ENCODE data around the gene MICAL3.

The MICAL3 gene

GRCh38 chr22:17861909-17862308 is 162.5 kb downstream of the MICAL3 start:
- DNase-seq: no peak

- DNase-seq: no peak
These were observed 164.0 kb downstream of the MICAL3 start for GRCh38 chr22:17860220-17860965.

GRCh38 chr22:17858033-17858432 is 166.3 kb downstream of the MICAL3 start:
- no peak for DNase-seq

- DNase-seq: no peak
These were observed 168.6 kb downstream of the MICAL3 start for GRCh38 chr22:17855572-17856290.

GRCh38 chr22:17853073-17853472 is 171.3 kb downstream of the MICAL3 start:
- DNase-seq: no peak

- no peak for DNase-seq
These were observed 172.6 kb downstream of the MICAL3 start for GRCh38 chr22:17851759-17852158.

GRCh38 chr22:17847360-17848078 is 176.8 kb downstream of the MICAL3 start:
- no peak for DNase-seq

- DNase-seq: no peak
These were observed 177.9 kb downstream of the MICAL3 start for GRCh38 chr22:17846326-17846992.

- no peak for DNase-seq
These were observed 178.6 kb downstream of the MICAL3 start for GRCh38 chr22:17845790-17846189.

GRCh38 chr22:17845327-17845726 is 179.0 kb downstream of the MICAL3 start:
- DNase-seq: no peak

GRCh38 chr22:17844150-17844549 is 180.2 kb downstream of the MICAL3 start:
- DNase-seq: no peak

GRCh38 chr22:17842386-17842785 is 182.0 kb downstream of the MICAL3 start:
- DNase-seq: peak; percentile 46

GRCh38 chr22:17841836-17842235 is 182.5 kb downstream of the MICAL3 start:
- DNase-seq: no peak

GRCh38 chr22:17838180-17838865 is 186.0 kb downstream of the MICAL3 start:
- no peak for DNase-seq

GRCh38 chr22:17836992-17837742 is 187.2 kb downstream of the MICAL3 start:
- DNase-seq: no peak

- no peak for DNase-seq
These were observed 189.1 kb downstream of the MICAL3 start for GRCh38 chr22:17835256-17835655.

- no peak for DNase-seq
These were observed 190.9 kb downstream of the MICAL3 start for GRCh38 chr22:17833489-17833888.

- no peak for DNase-seq
These were observed 191.7 kb downstream of the MICAL3 start for GRCh38 chr22:17832665-17833064.

- no peak for DNase-seq
These were observed 192.7 kb downstream of the MICAL3 start for GRCh38 chr22:17831501-17832251.

- peak; percentile 89 for DNase-seq
These were observed 194.1 kb downstream of the MICAL3 start for GRCh38 chr22:17830043-17830961.
